H9 (cell line): ENCODE results near the gene SIPA1L3. TPM values are rescaled to one million over a fixed set of nuclear protein-coding genes. Genes with fewer than 3 reads are reported as not detected.

Experiments used
- DNase-seq: peaks from one replicate; pipeline ENCODE4 v3.0.0-alpha.2; 2017
- H2AFZ ChIP-seq: one replicate; pipeline ENCODE4 v1.6.1; 2013; ENCODE audit warnings: mild to moderate bottlenecking, low read length, control low read depth, moderate library complexity
- H2AK5ac ChIP-seq: 2 replicates; pipeline ENCODE4 v1.6.1; 2013; ENCODE audit warnings: low read length, control low read depth, mixed read lengths; ENCODE audit not compliant: insufficient read length
- H2BK120ac ChIP-seq: one replicate; pipeline ENCODE4 v1.6.1; 2013; ENCODE audit warnings: low read depth, mild to moderate bottlenecking, low read length, control low read depth, inconsistent platforms; ENCODE audit not compliant: poor library complexity, severe bottlenecking
- H2BK12ac ChIP-seq: 2 replicates; pipeline ENCODE4 v1.6.1; 2013; ENCODE audit warnings: low read length, control low read depth, mixed read lengths, low read depth; ENCODE audit not compliant: insufficient read length
- H2BK15ac ChIP-seq: 2 replicates; pipeline ENCODE4 v1.6.1; 2013; ENCODE audit warnings: low read depth, low read length, control low read depth
- H2BK20ac ChIP-seq: one replicate; pipeline ENCODE4 v1.6.1; 2013; ENCODE audit warnings: low read depth, mild to moderate bottlenecking, low read length, control low read depth, inconsistent platforms; ENCODE audit not compliant: poor library complexity, severe bottlenecking
- H2BK5ac ChIP-seq: 2 replicates; pipeline ENCODE4 v1.6.1; 2013; ENCODE audit warnings: low read length, control low read depth, mixed read lengths; ENCODE audit not compliant: insufficient read length
- H3K14ac ChIP-seq: 2 replicates; pipeline ENCODE4 v1.6.1; 2013; ENCODE audit warnings: low read length, control low read depth; ENCODE audit not compliant: insufficient read depth
- H3K18ac ChIP-seq: 2 replicates; pipeline ENCODE4 v1.6.1; 2013; ENCODE audit warnings: low read depth, mild to moderate bottlenecking, mixed read lengths, low read length, control low read depth; ENCODE audit not compliant: insufficient read length
- H3K23ac ChIP-seq: 2 replicates; pipeline ENCODE4 v1.6.1; 2013; ENCODE audit warnings: low read length, control low read depth, mixed read lengths, low read depth; ENCODE audit not compliant: insufficient read length
- H3K23me2 ChIP-seq: 2 replicates; pipeline ENCODE4 v1.6.1; 2013; ENCODE audit warnings: low read depth, mild to moderate bottlenecking, mixed read lengths, low read length, control low read depth; ENCODE audit not compliant: insufficient read length, poor library complexity, severe bottlenecking
- H3K27ac ChIP-seq: 2 replicates; pipeline ENCODE4 v1.5.1; 2013; ENCODE audit warnings: low read length, control low read depth, mixed read lengths, low read depth; ENCODE audit not compliant: insufficient read length
- H3K27me3 ChIP-seq: 2 replicates; pipeline ENCODE4 v1.6.1; 2013; ENCODE audit warnings: low read length, control low read depth, inconsistent platforms; ENCODE audit not compliant: insufficient read depth
- H3K4ac ChIP-seq: 2 replicates; pipeline ENCODE4 v1.6.1; 2013; ENCODE audit warnings: low read depth, mild to moderate bottlenecking, control low read depth, inconsistent platforms, low read length, moderate library complexity
- H3K4me1 ChIP-seq: 2 replicates; pipeline ENCODE4 v1.6.1; 2013; ENCODE audit warnings: low read length, control low read depth, inconsistent platforms; ENCODE audit not compliant: insufficient read depth
- H3K4me2 ChIP-seq: 2 replicates; pipeline ENCODE4 v1.6.1; 2013; ENCODE audit warnings: low read length, control low read depth, mixed read lengths; ENCODE audit not compliant: insufficient read length, insufficient read depth
- H3K56ac ChIP-seq: 2 replicates; pipeline ENCODE4 v1.6.1; 2013; ENCODE audit warnings: low read depth, mild to moderate bottlenecking, mixed read lengths, low read length, control low read depth; ENCODE audit not compliant: insufficient read length
- H3K79me1 ChIP-seq: 2 replicates; pipeline ENCODE4 v1.6.1; 2013; ENCODE audit warnings: low read depth, mild to moderate bottlenecking, moderate library complexity, low read length, control low read depth, inconsistent platforms; ENCODE audit not compliant: insufficient read depth, poor library complexity, severe bottlenecking
- H3K79me2 ChIP-seq: 2 replicates; pipeline ENCODE4 v1.6.1; 2013; ENCODE audit warnings: low read length, control low read depth, inconsistent platforms; ENCODE audit not compliant: insufficient read depth
- H3K9ac ChIP-seq: 2 replicates; pipeline ENCODE4 v1.6.1; 2013; ENCODE audit warnings: low read length, control low read depth, mixed read lengths; ENCODE audit not compliant: insufficient read length; ENCODE audit errors: extremely low read depth
- H3K9me3 ChIP-seq: one replicate; pipeline ENCODE4 v1.6.1; 2013; ENCODE audit warnings: low read depth, low read length, inconsistent platforms; ENCODE audit not compliant: control insufficient read depth
- H3T11ph ChIP-seq: one replicate; pipeline ENCODE4 v1.6.1; 2013; ENCODE audit warnings: mild to moderate bottlenecking, low read length, control low read depth, inconsistent platforms
- H4K20me1 ChIP-seq: one replicate; pipeline ENCODE4 v1.6.1; 2013; ENCODE audit not compliant: control insufficient read depth, insufficient read length, insufficient read depth
- H4K5ac ChIP-seq: 2 replicates; pipeline ENCODE4 v1.6.1; 2013; ENCODE audit warnings: low read depth, mild to moderate bottlenecking, mixed read lengths, low read length, control low read depth; ENCODE audit not compliant: insufficient read length
- H4K8ac ChIP-seq: replicated peaks from 2 replicates; pipeline ENCODE4 v1.6.1; 2013; ENCODE audit warnings: low read length, control low read depth, mixed read lengths, low read depth; ENCODE audit not compliant: insufficient read length
- H4K91ac ChIP-seq: 2 replicates; pipeline ENCODE4 v1.6.1; 2013; ENCODE audit warnings: low read depth, mild to moderate bottlenecking, moderate library complexity, mixed read lengths, low read length, control low read depth; ENCODE audit not compliant: insufficient read length
- H3K27ac Mint-ChIP-seq, 3 experiments: 2 replicates in 2 of 3; 3 replicates in 1 of 3; pipeline ENCODE4 v1.8.0; 2020 to 2021; ENCODE audit warnings: mixed read lengths in 3 of 3, mild to moderate bottlenecking in 1 of 3, moderate library complexity in 1 of 3
- H3K27me3 Mint-ChIP-seq: 2 replicates; pipeline ENCODE4 v1.8.0; 2021; ENCODE audit warnings: low read depth, mild to moderate bottlenecking, moderate library complexity, mixed read lengths
- H3K36me3 Mint-ChIP-seq, 3 experiments: 2 replicates in 2 of 3; 3 replicates in 1 of 3; pipeline ENCODE4 v1.8.0; 2020 to 2021; ENCODE audit warnings: low read depth in 3 of 3, mixed read lengths in 3 of 3; ENCODE audit not compliant: insufficient read depth in 1 of 3
- H3K4me1 Mint-ChIP-seq, 2 experiments: 2 replicates each; pipeline ENCODE4 v1.8.0; 2020; ENCODE audit warnings: mixed read lengths in 2 of 2
- H3K4me3 Mint-ChIP-seq, 2 experiments: 2 replicates in 1 of 2; 3 replicates in 1 of 2; pipeline ENCODE4 v1.8.0; 2020 to 2021; ENCODE audit warnings: mild to moderate bottlenecking in 2 of 2, mixed read lengths in 2 of 2, moderate library complexity in 1 of 2
- H3K9me3 Mint-ChIP-seq, 2 experiments: 2 replicates in 1 of 2; 3 replicates in 1 of 2; pipeline ENCODE4 v1.8.0; 2020; ENCODE audit warnings: mild to moderate bottlenecking in 2 of 2, mixed read lengths in 2 of 2, moderate library complexity in 1 of 2
- WGBS: extraction: QIAGEN DNeasy Blood & Tissue Kit; methylation state at CpG from one replicate; pipeline ENCODE4 v1.1.7; 2013; ENCODE audit warnings: missing lambda C conversion rate, low lambda C conversion rate, mixed read lengths; ENCODE audit not compliant: insufficient read length; ENCODE audit errors: extremely low coverage; 5-methylcytosine and 5-hydroxymethylcytosine counted together
- total RNA-seq: library from RNA; stranded (reverse); gene quantifications from 2 replicates; pipeline ENCODE4 v1.2.1, GENCODE V29; 2021
- TF ChIP-seq, protein P1 (sequence below): fragments of 200-600 bp; sonication (generic); conservative IDR thresholded peaks from 3 replicates; pipeline ENCODE4 v1.8.0; 2021; ENCODE audit warnings: antibody characterized with exemption, mild to moderate bottlenecking

The SIPA1L3 gene
- total RNA-seq, 1 experiment from 2014 or later, result 40.1 TPM

GRCh38 chr19:38193445-38193844 lies 286.4 kb downstream of the SIPA1L3 start:
- Histone ChIP-seq H3T11ph (no peak overlapping the region), H2BK20ac (no peak overlapping the region), H4K91ac (no peak overlapping the region), H2AK5ac (no peak overlapping the region), H3K56ac (no peak overlapping the region), H3K27me3 (no peaks in the 10 kb centered on the region), H4K8ac (no peak overlapping the region), H3K4me1 (no peaks in the 10 kb centered on the region), H3K9me3 (no peaks in the 10 kb centered on the region), H2BK12ac (no peak overlapping the region), H3K79me1 (no peaks in the 10 kb centered on the region), H3K4me2 (no peak overlapping the region), H4K20me1 (no peaks in the 10 kb centered on the region), H3K9ac (no peak overlapping the region), H3K27ac (no peak overlapping the region), H3K23me2 (no peaks in the 10 kb centered on the region), H3K14ac (no peak overlapping the region), H2BK5ac (no peak overlapping the region), H3K18ac (no peak overlapping the region), H4K5ac (no peak overlapping the region), H2AFZ (no peak overlapping the region), H2BK120ac (no peak overlapping the region), H3K23ac (no peak overlapping the region), H3K79me2 (no peaks in the 10 kb centered on the region), H2BK15ac (no peak overlapping the region), H3K4ac (no peak overlapping the region)
- peaks cover 14 to 26% (median 16%) of the 10 kb centered on the region in 3 experiments for H3K36me3 Mint-ChIP-seq
- no peak overlapping the region for H3K4me3 Mint-ChIP-seq
- H3K9me3 Mint-ChIP-seq, result no peaks in the 10 kb centered on the region; a peak in 1 of 5 replicates
- no CpG with 5 or more reads among the region's 29 CpGs for WGBS
- TF ChIP-seq, protein P1, sequence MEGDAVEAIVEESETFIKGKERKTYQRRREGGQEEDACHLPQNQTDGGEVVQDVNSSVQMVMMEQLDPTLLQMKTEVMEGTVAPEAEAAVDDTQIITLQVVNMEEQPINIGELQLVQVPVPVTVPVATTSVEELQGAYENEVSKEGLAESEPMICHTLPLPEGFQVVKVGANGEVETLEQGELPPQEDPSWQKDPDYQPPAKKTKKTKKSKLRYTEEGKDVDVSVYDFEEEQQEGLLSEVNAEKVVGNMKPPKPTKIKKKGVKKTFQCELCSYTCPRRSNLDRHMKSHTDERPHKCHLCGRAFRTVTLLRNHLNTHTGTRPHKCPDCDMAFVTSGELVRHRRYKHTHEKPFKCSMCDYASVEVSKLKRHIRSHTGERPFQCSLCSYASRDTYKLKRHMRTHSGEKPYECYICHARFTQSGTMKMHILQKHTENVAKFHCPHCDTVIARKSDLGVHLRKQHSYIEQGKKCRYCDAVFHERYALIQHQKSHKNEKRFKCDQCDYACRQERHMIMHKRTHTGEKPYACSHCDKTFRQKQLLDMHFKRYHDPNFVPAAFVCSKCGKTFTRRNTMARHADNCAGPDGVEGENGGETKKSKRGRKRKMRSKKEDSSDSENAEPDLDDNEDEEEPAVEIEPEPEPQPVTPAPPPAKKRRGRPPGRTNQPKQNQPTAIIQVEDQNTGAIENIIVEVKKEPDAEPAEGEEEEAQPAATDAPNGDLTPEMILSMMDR, result no peak
- no peak overlapping the region for H3K27ac Mint-ChIP-seq
- DNase-seq, result no peak
- peaks cover 1% of the 10 kb centered on the region; the same call in 1 of the 2 replicates for H3K27me3 Mint-ChIP-seq
- no peaks in the 10 kb centered on the region; a peak in 1 of 4 replicates for H3K4me1 Mint-ChIP-seq
